ENCODE data around the gene STXBP4.

DNA sequence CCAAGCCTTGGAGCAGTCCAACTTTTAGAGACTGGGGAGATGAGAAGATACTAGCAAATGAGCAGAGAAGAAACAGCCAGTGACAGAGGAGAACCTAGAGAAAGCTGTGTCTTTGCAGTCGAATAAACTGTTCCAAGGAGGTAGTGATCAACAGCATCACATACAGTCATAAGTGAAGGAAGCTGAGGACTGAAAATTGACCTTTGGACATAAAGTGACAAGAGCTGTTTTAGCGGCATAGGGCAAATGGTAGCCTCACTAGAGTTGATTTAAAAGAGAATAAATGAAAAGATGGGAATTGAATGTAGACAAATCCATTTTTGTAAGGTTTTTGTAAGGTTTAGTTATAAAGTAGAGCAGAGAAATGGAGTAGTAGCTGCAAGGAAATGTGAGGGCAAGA lies 165.0 kb downstream of the STXBP4 start:
- TF ChIP-seq, protein P1, sequence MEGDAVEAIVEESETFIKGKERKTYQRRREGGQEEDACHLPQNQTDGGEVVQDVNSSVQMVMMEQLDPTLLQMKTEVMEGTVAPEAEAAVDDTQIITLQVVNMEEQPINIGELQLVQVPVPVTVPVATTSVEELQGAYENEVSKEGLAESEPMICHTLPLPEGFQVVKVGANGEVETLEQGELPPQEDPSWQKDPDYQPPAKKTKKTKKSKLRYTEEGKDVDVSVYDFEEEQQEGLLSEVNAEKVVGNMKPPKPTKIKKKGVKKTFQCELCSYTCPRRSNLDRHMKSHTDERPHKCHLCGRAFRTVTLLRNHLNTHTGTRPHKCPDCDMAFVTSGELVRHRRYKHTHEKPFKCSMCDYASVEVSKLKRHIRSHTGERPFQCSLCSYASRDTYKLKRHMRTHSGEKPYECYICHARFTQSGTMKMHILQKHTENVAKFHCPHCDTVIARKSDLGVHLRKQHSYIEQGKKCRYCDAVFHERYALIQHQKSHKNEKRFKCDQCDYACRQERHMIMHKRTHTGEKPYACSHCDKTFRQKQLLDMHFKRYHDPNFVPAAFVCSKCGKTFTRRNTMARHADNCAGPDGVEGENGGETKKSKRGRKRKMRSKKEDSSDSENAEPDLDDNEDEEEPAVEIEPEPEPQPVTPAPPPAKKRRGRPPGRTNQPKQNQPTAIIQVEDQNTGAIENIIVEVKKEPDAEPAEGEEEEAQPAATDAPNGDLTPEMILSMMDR (IDR thresholded peaks at IDR 0.05; ENCODE audit: low read length), result no peak
- no peak for TF ChIP-seq EZH2 (IDR thresholded peaks at IDR 0.05; ENCODE audit: borderline replicate concordance, low read length)

Measured in OCI-LY1 (cell line).